Effector memory CD4-positive, alpha-beta T cell (primary cell): ENCODE data around the gene BRSK1.
A peak's percentile ranks its signal among the peaks of the same experiment; 100 is the strongest.

ENCODE experiments used
- DNase-seq, 3 donors: peaks; one replicate each; pipeline ENCODE4 v3.0.0-alpha.2; 2020
- H3K27ac ChIP-seq: 2 replicates; pipeline ENCODE4 v1.7.0; 2013; ENCODE audit warnings: mild to moderate bottlenecking, low read length, moderate library complexity; ENCODE audit not compliant: insufficient read depth, poor library complexity, severe bottlenecking
- H3K27me3 ChIP-seq: replicated peaks from 2 replicates; pipeline ENCODE4 v1.7.0; 2013; ENCODE audit warnings: mild to moderate bottlenecking, low read length; ENCODE audit not compliant: insufficient read depth, control insufficient read depth, poor library complexity, severe bottlenecking
- H3K36me3 ChIP-seq: 2 replicates; pipeline ENCODE4 v1.7.0; 2013; ENCODE audit warnings: mild to moderate bottlenecking, low read length, moderate library complexity; ENCODE audit not compliant: control insufficient read depth, insufficient read depth
- H3K4me1 ChIP-seq: 2 replicates; pipeline ENCODE4 v1.7.0; 2013; ENCODE audit warnings: low read length, mild to moderate bottlenecking; ENCODE audit not compliant: control insufficient read depth, insufficient read depth, poor library complexity, severe bottlenecking
- H3K4me3 ChIP-seq: 2 replicates; pipeline ENCODE4 v1.7.0; 2013; ENCODE audit warnings: low read length, low read depth, mild to moderate bottlenecking; ENCODE audit not compliant: insufficient read depth, poor library complexity, severe bottlenecking
- H3K9me3 ChIP-seq: 2 replicates; pipeline ENCODE4 v1.7.0; 2013; ENCODE audit warnings: mild to moderate bottlenecking, low read length, moderate library complexity; ENCODE audit not compliant: control insufficient read depth

BRSK1 gene

DNA sequence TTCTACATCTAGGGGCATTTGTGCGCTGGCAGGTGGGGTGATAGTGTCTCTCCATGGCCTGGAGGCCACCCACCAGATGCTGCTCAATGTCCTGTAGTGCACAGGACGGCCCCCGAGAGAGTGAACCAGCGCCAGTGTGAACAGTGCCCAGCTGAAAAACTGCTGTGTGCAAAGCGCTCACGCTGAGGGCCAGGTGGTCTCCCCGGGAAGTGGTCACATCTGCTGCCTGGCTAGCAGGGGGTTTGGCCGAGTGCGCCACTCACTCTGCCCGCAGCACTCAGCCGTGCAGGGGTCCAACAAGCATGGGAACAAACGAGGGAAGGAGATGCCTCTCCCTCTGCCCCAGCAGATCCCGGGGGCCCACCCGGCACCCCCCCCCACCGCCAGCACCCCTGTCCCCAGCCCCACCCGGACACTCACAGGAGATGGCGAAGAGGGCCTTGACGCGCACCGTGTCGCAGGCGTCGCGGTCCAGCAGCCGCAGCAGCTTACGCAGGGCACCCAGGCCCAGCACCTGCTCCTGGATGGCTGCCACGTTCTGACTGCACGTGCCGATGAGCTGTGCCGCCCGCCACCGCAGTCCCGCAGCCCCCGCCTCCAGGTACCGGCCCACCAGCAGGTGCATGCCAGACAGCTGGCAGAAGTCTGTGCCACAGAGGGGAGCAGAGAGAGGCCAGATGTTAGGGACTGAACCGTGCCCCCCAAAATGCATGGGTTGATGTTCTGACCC, 9.7 kb upstream of the BRSK1 start:
- DNase-seq = no peak
- Histone ChIP-seq H3K4me3 (no peak overlapping the region), H3K27me3 (no peaks in the 10 kb centered on the region), H3K4me1 (peaks cover 2% of the 10 kb centered on the region), H3K27ac (no peak overlapping the region), H3K9me3 (no peaks in the 10 kb centered on the region), H3K36me3 (peaks cover 29% of the 10 kb centered on the region)

DNA sequence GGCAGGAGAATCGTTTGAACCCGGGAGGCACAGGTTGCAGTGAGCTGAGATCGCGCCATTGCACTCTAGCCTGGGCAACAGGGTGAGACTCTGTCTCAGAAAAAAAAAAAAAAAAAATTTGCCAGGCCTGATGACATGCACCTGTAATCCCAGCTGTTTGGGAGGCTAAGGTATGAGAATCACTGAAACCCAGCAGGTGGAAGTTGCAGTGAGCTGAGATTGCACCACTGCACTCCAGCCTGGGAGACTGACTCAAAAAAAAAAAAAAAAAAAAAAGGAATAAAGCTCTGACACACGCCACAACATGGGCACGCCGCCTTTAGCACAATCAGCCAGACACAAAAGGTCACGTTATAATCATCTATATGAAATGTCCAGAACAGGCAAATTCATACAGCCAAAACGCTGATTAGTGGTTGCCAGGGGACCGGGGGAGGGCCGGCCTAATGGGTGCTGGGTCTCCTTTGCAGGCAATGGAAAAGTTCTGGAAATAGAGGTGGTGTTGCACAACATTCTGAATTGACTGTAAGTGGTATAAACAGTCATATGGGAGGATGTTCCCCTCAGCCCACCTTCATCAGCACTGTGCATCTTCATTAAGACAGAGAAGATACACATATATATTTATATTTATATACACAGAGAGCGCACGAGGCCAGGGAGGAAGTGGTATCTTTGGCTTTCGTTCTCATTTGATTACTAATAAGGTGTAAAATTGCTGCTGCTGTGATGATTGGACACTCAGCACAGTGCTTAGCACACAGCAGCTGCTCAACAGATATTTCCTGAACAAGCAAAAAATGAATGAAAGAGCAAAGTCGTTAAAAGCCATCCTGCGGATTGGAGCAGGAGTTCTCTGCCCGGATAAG, 7.7 kb upstream of the BRSK1 start:
- peaks cover 29% of the 10 kb centered on the region for H3K36me3 ChIP-seq
- H3K27me3 ChIP-seq = no peaks in the 10 kb centered on the region
- no peak overlapping the region for H3K4me3 ChIP-seq
- peaks cover 13% of the 10 kb centered on the region for H3K4me1 ChIP-seq
- no peaks in the 10 kb centered on the region for H3K9me3 ChIP-seq
- DNase-seq = no peak
- no peak overlapping the region for H3K27ac ChIP-seq

DNA sequence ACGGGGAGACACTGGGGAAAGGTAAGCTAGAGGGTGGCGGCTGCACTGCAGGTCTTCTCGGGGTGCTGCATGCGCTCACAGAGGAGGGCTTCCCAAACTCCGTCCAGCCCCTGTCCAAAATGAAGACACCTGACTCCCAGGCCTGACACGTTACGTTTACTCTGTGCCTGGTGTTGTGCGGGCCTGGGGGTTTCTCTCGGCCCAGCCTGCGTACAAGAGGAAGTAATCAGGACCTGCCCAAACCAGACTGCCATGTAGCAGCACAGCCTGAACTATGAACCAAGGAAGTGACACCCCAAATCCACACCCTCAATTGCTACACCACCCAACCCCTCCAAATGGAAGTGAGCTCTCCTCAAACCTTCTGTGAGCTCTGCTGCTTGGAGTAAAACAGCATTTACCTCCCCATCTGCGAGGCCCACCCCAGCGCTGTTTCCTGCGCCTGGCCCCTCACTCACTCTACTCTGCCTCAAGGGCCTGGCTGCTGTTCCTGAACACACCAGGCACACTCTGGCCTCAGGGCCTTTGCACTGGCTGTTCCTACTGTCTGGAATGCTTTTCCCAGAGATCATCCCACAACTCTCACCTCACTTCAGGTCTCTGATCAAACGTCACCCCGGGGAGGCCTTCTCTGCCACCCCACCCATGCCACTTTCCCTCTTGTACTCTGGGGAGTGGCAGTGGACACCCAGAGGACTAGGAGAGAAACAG, 6.9 kb upstream of the BRSK1 start:
- Histone ChIP-seq H3K4me3 (no peak overlapping the region), H3K27me3 (no peaks in the 10 kb centered on the region), H3K36me3 (peaks cover 29% of the 10 kb centered on the region), H3K4me1 (peaks cover 13% of the 10 kb centered on the region), H3K9me3 (no peaks in the 10 kb centered on the region), H3K27ac (no peak overlapping the region)
- no peak for DNase-seq

DNA sequence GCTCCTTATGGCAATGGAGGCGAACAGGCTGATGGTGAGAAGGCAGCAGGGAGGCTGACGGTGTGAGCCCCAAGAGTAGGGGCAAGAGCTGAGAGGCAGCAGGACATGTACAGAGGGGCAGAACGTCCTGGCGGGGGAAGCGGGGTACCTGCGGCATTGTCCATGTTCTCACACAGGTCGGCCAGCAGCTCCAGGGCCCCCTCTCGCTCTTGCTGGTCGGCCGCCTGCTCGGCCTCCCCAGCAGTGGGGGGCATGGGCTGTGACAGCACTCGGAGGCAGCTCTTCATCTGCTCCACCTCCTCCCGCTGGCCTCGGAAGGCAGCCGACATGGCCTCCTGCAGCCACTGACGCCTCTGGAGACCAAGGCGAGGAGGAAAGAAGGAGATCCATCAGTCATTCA, 6.3 kb upstream of the BRSK1 start:
- H3K9me3 ChIP-seq = no peaks in the 10 kb centered on the region
- H3K4me3 ChIP-seq = no peak overlapping the region
- no peaks in the 10 kb centered on the region for H3K27me3 ChIP-seq
- no peak overlapping the region for H3K27ac ChIP-seq
- DNase-seq = no peak
- H3K4me1 ChIP-seq = peaks cover 13% of the 10 kb centered on the region
- H3K36me3 ChIP-seq = peaks cover 29% of the 10 kb centered on the region

DNA sequence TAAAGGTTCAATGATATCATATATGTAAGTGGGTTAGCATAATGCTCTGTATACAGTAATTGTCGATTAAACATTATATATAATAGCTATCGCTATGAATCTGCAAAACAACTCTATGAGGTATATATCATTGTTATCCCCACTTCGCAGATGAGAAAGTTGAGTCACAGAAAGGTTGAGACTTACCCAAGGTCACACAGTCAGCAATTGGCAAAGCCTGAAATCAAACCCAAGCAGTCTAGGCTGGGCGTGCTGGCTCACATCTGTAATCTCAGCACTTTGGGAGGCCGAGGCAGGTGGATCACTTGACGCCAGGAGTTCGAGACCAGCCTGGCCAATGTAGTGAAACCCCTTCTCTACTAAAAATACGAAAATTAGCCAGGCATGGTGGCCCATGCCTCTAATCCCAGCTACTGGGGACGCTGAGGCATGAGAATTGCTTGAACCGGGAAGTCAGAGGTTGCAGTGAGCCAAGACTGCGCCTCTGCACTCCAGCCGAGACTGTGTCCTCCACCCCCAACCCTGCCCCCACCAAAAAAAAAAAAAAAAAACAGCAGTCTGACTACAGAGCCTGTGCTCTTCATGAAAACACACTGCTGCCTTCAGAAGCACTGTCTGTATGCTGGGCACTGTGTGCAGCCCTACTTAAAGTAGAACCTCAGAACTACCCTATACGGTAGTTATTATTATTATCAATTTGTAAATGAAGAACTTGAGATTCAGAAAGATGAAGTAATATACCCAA, 5.2 kb upstream of the BRSK1 start:
- Histone ChIP-seq H3K27ac (no peak overlapping the region), H3K9me3 (no peaks in the 10 kb centered on the region), H3K36me3 (peaks cover 20% of the 10 kb centered on the region), H3K4me3 (no peak overlapping the region), H3K4me1 (peaks cover 13% of the 10 kb centered on the region), H3K27me3 (no peaks in the 10 kb centered on the region)
- DNase-seq = no peak

DNA sequence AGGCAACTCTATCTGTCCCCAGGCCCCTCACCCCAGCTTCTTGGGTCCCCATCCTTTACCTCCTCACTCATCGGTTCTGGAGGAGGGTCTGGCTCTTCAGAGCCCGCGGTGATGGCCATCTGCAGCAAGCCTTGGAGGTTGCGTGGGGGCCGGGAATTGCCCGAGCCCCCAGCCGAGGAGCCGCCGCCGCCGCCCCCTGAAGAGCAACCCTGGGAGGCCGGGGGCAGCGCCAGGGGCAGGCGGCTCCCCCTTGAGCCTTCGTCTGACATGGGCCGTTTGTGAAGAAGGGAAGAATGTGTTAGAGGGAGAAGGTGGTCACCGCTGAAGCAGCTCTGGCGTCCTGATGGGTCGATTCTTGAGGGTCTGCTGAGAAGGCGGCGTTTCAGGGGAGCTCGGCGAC, 4.5 kb upstream of the BRSK1 start:
- H3K4me1 ChIP-seq = peaks cover 13% of the 10 kb centered on the region

DNA sequence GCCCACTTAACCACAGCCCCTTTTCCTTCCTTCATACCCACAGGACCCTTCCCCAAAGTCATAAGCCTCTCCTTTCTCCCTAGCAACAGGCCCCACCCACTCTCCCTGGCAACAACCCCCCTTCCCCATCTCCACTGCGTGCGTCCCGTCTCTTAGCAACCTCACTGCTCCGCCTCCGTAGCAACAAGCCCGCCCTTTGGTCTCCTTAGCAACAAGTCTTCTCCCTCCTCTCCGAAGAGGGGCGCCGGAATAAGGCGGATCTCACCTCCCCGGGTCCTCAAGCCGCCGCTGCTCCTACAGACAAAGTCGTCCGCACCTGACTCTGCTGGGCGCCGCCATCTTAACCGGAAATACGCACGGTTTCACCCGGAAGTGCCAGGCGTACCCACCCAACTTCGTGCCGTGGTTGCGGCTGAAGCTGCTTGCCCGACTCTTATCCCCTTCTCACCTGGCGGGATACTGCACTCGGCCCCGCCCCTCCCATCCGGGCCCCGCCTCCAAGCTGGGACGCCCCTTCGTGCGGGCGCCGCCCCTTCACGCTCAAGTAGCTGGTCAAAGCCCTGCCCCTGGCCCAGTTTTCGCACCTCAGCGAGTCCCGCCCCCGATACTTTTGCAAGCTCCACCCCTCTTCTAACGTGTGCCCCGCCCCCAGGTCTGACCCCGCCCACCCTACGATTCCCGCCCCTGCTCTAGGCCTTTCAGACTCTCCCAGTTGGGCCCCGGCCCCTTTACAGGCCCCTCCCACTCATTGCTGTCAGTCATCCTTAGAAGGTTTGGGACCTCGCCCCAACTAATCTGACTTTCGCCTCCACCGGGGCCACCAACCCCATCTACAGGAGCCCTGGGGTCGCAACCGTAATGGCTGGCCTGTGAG, 3.8 kb upstream of the BRSK1 start, which contains the start of gene HSPBP1:
Gene HSPBP1 (minus strand): TSS at position 341 of the 874 bp plus-strand sequence. CDS start 502 bp downstream, outside the sequence.
- Histone ChIP-seq H3K4me1 (peaks cover 13% of the 10 kb centered on the region), H3K27ac (peak within 1 kb of the TSS; percentile 75), H3K9me3 (no peaks in the 10 kb centered on the region), H3K27me3 (no peaks in the 10 kb centered on the region), H3K4me3 (peak within 1 kb of the TSS; percentile 84), H3K36me3 (peaks cover 15% of the 10 kb centered on the region)
- DNase-seq = peak; percentile 93 to 96 (median 93)

More for the DNA sequence above, 4.5 kb upstream of the BRSK1 start:
- Histone ChIP-seq H3K27ac (peak overlapping the region; percentile 75), H3K27me3 (no peaks in the 10 kb centered on the region), H3K4me3 (peak overlapping the region; percentile 84), H3K9me3 (no peaks in the 10 kb centered on the region), H3K36me3 (peaks cover 15% of the 10 kb centered on the region)
- no peak for DNase-seq

DNA sequence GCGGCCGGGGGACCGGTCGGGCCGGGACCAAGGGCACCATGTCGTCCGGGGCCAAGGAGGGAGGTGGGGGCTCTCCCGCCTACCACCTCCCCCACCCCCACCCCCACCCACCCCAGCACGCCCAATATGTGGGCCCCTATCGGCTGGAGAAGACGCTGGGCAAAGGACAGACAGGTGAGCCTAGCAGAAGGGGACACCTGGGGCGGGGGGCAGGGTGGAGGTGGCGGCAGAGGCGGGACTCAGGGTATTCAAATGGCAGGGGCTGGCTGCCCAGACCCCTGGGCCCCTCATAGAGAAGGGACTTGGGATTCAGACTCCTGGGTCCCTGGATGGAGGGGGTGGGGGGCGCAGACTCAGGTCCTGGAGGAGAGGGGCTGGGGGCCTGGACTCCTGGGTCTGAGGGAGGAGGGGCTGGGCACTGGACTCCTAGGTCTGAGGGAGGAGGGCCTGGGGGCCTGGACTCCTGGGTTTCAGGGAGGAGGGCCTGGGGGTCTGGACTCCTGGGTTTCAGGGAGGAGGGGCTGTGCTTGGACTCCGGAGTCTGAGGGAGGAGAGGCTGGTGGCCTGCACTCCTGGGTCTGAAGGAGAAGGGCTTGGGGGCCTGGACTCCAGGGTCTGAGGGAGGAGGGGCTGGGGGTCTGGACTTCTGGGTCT, 735 bp downstream of the BRSK1 start:
- DNase-seq = no peak
- Histone ChIP-seq H3K27ac (peak overlapping the region; percentile 18), H3K36me3 (no peaks in the 10 kb centered on the region), H3K4me3 (no peak overlapping the region), H3K27me3 (no peaks in the 10 kb centered on the region), H3K4me1 (peaks cover 7% of the 10 kb centered on the region), H3K9me3 (no peaks in the 10 kb centered on the region)
